ENCODE measurements around the gene COX6A1.
A peak's percentile ranks its signal among the peaks of the same experiment; 100 is the strongest.

COX6A1 gene

DNA sequence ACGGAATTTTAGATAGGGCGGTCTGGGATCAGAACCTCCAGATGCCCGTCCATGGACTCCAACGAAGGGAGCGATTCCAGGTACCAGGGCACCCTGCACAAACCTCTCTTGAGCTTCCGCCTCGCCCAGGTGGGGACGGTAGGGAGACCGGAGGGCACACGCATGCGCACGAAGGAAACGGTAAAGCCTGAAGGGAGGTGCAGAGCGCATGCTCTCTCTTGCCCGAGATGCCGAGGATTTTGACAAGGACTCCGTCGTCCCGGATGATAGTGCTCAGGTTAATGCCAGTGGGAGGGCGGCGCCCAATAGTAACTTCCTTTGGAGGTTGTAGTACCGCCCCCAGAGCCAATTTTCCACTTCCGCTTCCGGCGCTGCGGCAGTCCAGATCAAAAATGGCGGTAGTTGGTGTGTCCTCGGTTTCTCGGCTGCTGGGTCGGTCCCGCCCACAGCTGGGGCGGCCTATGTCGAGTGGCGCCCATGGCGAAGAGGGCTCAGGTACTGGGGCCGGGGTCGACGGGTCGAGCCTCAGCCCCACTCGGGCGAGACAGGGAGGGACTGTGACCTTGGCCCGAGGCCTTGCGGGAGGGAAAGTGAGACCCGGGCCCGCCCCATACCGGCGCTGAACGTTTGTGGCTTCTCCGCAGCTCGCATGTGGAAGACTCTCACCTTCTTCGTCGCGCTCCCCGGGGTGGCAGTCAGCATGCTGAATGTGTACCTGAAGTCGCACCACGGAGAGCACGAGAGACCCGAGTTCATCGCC is at the start of gene COX6A1:
Gene COX6A1 (plus strand): TSS at position 379 of the 760 bp plus-strand sequence. CDS start 14 bp downstream, at position 393.
- peak; percentile 95 for DNase-seq

- DNase-seq: no peak
Observed at GRCh38 chr12:120388691-120389481, 49.0 kb upstream of the COX6A1 start.

- no peak for DNase-seq
Observed at GRCh38 chr12:120390540-120391120, 47.3 kb upstream of the COX6A1 start.

GRCh38 chr12:120394483-120395367 is 43.2 kb upstream of the COX6A1 start:
- DNase-seq: no peak

GRCh38 chr12:120397824-120398540 is 39.9 kb upstream of the COX6A1 start:
- DNase-seq: no peak

DNA sequence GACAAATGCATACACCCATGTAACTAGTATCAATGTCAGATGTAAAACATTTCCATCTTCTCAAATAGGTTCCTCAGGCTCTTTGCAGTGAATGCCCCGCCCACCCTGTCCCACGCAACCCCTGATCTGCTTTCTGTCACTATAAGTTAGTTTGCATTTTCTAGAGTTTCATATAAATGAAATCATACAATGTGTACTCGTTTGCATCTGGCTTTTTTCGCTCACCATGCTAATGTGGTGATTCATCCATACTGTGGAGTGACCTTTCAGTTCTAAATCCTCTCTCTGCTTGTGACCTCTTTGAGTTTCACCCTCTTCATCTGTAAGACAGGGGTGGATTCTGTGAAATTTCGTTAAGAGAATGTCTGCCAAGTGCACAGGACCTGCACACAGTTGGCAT is 38.4 kb upstream of the COX6A1 start:
- DNase-seq: peak; percentile 48

GRCh38 chr12:120402217-120402616 is 35.7 kb upstream of the COX6A1 start:
- DNase-seq: no peak

GRCh38 chr12:120403869-120404268 is 34.0 kb upstream of the COX6A1 start:
- no peak for DNase-seq

GRCh38 chr12:120404271-120404670 is 33.6 kb upstream of the COX6A1 start:
- DNase-seq: no peak

- no peak for DNase-seq
Observed at GRCh38 chr12:120406069-120406468, 31.8 kb upstream of the COX6A1 start.

- DNase-seq: no peak
Observed at GRCh38 chr12:120406553-120406952, 31.4 kb upstream of the COX6A1 start.

GRCh38 chr12:120408771-120409170 is 29.1 kb upstream of the COX6A1 start:
- no peak for DNase-seq

DNA sequence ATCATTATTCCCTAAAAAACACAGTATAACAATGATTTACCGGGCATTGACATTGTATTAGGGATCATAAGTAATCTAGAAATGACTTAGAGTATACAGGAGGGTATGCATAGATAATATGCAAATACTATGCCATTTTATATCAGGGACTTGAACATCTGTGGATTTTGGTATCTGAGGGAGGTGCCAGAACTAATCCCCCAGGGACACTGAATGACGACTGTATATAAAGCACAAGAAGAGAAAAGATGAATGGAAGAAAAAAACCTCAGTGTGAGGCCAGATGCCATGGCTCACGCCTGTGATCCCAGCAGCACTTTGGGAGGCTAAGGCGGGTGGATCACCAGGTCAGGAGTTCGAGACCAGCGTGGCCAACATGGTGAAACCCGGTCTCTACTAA is 25.5 kb upstream of the COX6A1 start:
- DNase-seq: no peak

DNA sequence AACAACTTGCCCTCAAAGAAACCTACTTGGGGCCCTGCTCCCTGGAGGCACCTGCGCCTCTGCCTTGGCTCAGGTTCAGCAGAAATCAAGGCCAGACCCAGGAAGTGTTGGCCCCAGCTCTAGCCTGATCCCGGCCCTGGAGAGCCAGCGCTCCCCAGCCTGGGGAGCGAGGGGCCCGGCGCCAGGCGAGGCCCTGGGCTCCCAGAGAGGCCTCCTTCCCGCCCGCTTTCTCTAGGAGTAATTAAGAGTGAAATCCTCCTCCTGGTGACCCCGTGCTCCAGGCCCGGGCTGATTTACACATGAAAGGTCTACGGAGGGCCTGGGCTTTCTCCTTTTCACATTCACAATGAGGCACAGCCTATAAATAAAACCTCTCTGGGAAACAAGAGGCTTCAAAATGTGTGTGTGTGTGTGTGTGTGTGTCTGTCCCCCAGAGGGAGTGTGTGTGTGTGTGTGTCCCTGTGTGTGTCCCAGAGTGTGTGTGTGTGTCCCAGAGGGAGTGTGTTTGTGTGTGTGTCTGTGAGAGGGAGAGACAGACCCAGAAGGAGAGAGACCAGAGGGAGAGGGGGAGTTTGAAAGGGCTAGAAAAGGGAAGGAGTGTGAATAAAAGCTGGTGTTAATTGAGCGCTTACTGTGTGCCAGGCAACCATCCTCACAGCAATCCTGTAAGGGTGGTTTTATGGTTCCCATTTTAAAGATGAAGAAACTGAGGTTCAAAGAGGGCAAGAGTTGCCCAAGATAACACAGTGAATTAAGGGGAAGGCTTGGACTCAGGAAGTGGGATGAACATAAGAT is 23.8 kb upstream of the COX6A1 start:
- DNase-seq: no peak

GRCh38 chr12:120416490-120417216 is 21.3 kb upstream of the COX6A1 start:
- no peak for DNase-seq

- DNase-seq: no peak
Observed at GRCh38 chr12:120417917-120418580, 19.9 kb upstream of the COX6A1 start.

DNA sequence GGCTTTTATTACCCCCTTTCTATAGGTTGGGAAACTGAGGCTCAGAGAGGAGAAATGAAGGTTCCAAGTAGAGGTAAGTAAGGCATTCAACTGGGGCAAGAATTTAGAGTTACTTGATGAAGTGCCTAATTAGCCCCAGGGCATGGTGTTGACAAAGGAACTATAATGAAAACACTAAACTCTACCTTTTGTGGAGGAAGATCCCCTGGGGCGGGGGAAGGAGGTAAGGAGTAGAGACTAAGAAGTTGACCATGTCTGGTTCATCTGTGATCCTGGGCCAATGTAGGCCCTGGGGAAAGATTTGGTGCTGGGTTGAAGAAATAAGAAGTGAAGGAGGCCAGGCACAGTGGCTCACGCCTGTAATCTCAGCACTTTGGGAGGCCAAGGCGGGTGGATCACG is 16.2 kb upstream of the COX6A1 start:
- DNase-seq: no peak

DNA sequence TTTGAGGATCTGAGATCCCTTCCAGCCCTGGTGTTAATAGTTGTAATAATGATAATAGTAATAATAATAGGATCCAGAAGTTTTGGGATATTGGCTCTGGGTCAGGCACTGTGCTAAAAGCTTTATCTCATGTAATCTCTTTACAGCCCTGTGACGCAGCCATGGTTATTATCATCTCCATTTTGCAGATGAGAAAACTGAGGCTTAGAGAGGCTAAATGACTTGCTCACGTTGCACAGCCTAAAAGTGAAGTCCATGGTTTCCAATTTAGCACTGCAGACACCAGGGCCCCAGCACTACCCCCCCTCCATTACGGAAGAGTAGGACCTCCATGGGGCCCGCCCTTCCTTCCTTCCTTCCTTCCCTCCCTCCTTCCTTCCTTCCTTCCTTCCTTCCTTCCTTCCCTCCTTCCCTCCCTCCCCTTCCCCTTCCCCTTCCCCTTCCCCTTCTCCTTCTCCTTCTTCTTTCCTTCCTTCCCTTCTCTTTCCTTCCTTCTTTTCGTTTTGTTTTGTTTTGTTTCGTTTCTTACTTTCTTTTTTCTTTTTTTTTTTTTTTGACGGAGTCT is 14.9 kb upstream of the COX6A1 start:
- no peak for DNase-seq

GRCh38 chr12:120425797-120426196 is 12.1 kb upstream of the COX6A1 start:
- no peak for DNase-seq

Measured in amniotic stem cell (primary cell).